ENCODE measurements around the gene JAGN1.
"Not testable (repeated sequence)": the region's sequence is repeated elsewhere in the genome, so short reads cannot be mapped to it uniquely, and the experiment has no call there.

JAGN1 gene

DNA sequence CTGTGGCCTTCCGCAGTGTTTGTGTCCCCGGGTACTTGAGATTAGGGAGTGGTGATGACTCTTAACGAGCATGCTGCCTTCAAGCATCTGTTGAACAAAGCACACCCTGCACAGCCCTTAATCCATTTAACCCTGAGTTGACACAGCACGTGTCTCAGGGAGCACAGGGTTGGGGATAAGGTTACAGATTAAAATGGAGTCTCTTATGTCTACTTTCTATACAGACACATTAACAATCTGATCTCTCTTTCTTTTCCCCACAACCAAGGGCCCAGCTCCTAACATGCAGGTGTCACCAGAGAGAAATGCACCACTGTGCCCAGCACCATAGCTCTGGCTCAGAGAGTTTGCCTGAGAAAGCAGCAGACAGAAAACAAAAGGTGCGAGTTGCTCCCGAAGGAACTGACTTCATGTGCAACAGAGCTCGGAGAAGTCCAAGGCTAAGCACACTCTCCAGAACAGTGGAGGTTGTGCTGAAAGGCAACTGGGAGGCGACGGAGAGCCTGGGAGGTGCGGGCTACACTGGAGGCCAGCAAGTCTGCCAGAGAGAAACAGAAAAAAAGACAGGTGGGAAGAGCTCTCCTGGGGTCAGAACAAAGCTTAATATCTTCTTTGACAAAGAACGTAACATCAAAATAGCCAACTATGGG lies 36.0 kb upstream of the JAGN1 start:
- not testable (repeated sequence) for H3K4me1 ChIP-seq (ENCODE audit: control insufficient read depth, insufficient read depth, low read length); H3K4me3 ChIP-seq (ENCODE audit: low read depth, low read length); H3K9ac ChIP-seq (ENCODE audit: low read depth, low read length); H3K27ac ChIP-seq (ENCODE audit: low read depth, low read length); H3K36me3 ChIP-seq (ENCODE audit: control insufficient read depth, insufficient read depth, low read length); H3K9me3 ChIP-seq (ENCODE audit: control insufficient read depth, insufficient read depth, low read length); H3K27me3 ChIP-seq (ENCODE audit: control insufficient read depth, insufficient read depth, low read length)

GRCh38 chr3:9855594-9855993 lies 34.8 kb upstream of the JAGN1 start:
- Histone ChIP-seq H3K36me3 (ENCODE audit: control insufficient read depth, insufficient read depth, low read length) (no peaks in the 10 kb centered on the region), H3K27ac (ENCODE audit: low read depth, low read length) (no peak overlapping the region), H3K27me3 (ENCODE audit: control insufficient read depth, insufficient read depth, low read length) (no peaks in the 10 kb centered on the region), H3K4me3 (ENCODE audit: low read depth, low read length) (no peak overlapping the region), H3K4me1 (ENCODE audit: control insufficient read depth, insufficient read depth, low read length) (no peaks in the 10 kb centered on the region), H3K9ac (ENCODE audit: low read depth, low read length) (no peak overlapping the region), H3K9me3 (ENCODE audit: control insufficient read depth, insufficient read depth, low read length) (no peaks in the 10 kb centered on the region)

GRCh38 chr3:9859530-9860025 lies 30.8 kb upstream of the JAGN1 start:
- Histone ChIP-seq H3K4me1 (ENCODE audit: control insufficient read depth, insufficient read depth, low read length) (peaks cover 3% of the 10 kb centered on the region), H3K4me3 (ENCODE audit: low read depth, low read length) (no peak overlapping the region), H3K27ac (ENCODE audit: low read depth, low read length) (no peak overlapping the region), H3K36me3 (ENCODE audit: control insufficient read depth, insufficient read depth, low read length) (no peaks in the 10 kb centered on the region), H3K9ac (ENCODE audit: low read depth, low read length) (no peak overlapping the region), H3K9me3 (ENCODE audit: control insufficient read depth, insufficient read depth, low read length) (no peaks in the 10 kb centered on the region), H3K27me3 (ENCODE audit: control insufficient read depth, insufficient read depth, low read length) (peaks cover 18% of the 10 kb centered on the region)

DNA sequence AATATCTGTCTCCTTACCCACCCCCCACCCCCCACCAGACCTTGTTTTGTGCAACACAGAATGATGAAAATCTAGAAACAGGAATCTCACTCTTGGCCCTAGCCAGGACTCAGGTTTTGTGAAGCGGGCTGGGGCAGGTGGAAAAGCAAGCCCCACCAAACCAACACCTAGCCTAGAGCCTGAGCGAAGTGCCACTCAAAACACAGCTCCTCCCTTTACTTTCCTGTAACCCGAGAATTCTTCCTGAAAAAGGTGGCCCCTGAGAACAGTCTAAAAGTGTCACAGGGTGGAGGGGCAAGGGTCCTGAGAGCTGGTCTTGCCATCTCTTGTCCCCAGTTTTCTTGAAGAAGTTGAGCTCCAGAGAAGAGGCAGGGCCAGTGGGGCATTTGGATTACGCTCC lies 29.2 kb upstream of the JAGN1 start:
- H3K4me1 ChIP-seq (ENCODE audit: control insufficient read depth, insufficient read depth, low read length), result peaks cover 3% of the 10 kb centered on the region
- no peaks in the 10 kb centered on the region for H3K36me3 ChIP-seq (ENCODE audit: control insufficient read depth, insufficient read depth, low read length)
- no peak overlapping the region for H3K27ac ChIP-seq (ENCODE audit: low read depth, low read length)
- no peak overlapping the region for H3K9ac ChIP-seq (ENCODE audit: low read depth, low read length)
- H3K9me3 ChIP-seq (ENCODE audit: control insufficient read depth, insufficient read depth, low read length), result no peaks in the 10 kb centered on the region
- peaks cover 18% of the 10 kb centered on the region for H3K27me3 ChIP-seq (ENCODE audit: control insufficient read depth, insufficient read depth, low read length)
- H3K4me3 ChIP-seq (ENCODE audit: low read depth, low read length), result no peak overlapping the region

DNA sequence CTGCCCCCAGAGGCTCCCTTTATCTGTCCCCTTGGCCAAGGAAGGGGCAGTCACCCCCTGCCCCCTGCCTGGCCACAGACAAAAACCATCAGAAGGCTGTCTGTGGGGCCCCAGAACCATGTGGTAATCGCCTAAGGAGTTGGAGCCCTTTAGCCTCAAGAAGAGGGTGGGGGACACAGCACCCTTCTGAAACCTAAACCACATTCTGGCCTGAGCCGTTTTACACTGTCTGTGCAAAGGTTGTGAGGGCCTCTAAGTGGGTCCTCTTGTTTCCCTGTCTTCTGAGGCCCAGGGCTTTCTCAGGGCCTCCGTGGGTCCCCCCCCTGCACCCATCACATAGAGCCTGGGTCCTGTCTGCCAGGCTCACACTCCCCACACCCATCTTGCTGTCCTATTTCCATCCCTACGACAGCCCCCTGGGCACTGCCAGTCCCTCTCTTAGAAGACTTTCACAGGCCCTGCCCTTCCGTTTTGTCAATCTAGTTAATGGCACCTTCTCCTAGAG lies 28.7 kb upstream of the JAGN1 start:
- H3K27ac ChIP-seq (ENCODE audit: low read depth, low read length), result no peak overlapping the region
- no peaks in the 10 kb centered on the region for H3K36me3 ChIP-seq (ENCODE audit: control insufficient read depth, insufficient read depth, low read length)
- H3K9ac ChIP-seq (ENCODE audit: low read depth, low read length), result no peak overlapping the region
- peaks cover 18% of the 10 kb centered on the region for H3K27me3 ChIP-seq (ENCODE audit: control insufficient read depth, insufficient read depth, low read length)
- H3K4me1 ChIP-seq (ENCODE audit: control insufficient read depth, insufficient read depth, low read length), result peaks cover 3% of the 10 kb centered on the region
- no peak overlapping the region for H3K4me3 ChIP-seq (ENCODE audit: low read depth, low read length)
- H3K9me3 ChIP-seq (ENCODE audit: control insufficient read depth, insufficient read depth, low read length), result no peaks in the 10 kb centered on the region

DNA sequence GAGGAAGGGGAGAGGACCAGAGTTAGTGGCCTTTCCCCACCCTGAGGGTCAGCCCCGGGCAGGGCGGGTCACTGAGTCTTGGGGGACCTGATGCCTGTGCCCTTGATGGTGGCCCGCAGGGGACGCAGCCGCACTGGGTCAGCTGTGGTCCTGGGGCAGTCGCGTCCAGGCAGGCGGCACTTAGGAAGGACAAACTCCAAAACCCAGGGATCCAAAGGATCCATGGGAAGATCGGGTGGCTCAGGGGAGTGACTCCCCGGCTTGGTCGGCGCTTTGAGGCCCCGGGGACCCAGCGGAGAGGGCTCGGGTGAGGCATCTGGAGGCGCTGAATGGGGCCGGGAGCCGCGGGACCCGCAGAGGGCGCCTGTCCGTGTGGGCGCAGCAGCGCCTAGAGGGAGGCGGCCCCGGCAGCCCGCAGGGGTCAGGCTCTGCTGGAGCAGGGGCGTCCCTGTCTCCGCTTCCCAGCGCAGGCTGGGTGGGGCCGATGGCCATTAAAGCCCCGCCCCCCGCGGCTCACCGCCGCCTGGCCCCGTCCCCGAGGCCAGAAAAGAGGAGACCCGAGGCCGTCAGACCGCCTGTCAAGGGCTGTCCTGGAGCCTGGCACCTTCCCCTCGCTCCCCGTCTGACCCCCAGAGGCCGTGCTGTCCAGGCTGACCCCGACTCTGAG lies 27.9 kb upstream of the JAGN1 start:
- Histone ChIP-seq H3K27ac (ENCODE audit: low read depth, low read length) (no peak overlapping the region), H3K27me3 (ENCODE audit: control insufficient read depth, insufficient read depth, low read length) (peaks cover 18% of the 10 kb centered on the region), H3K9ac (ENCODE audit: low read depth, low read length) (no peak overlapping the region), H3K36me3 (ENCODE audit: control insufficient read depth, insufficient read depth, low read length) (no peaks in the 10 kb centered on the region), H3K9me3 (ENCODE audit: control insufficient read depth, insufficient read depth, low read length) (no peaks in the 10 kb centered on the region), H3K4me3 (ENCODE audit: low read depth, low read length) (peak overlapping the region; percentile 56), H3K4me1 (ENCODE audit: control insufficient read depth, insufficient read depth, low read length) (peaks cover 3% of the 10 kb centered on the region)

- Histone ChIP-seq H3K4me3 (ENCODE audit: low read depth, low read length) (peak overlapping the region; percentile 56; the same call in 1 of the 2 replicates), H3K9ac (ENCODE audit: low read depth, low read length) (no peak overlapping the region), H3K27ac (ENCODE audit: low read depth, low read length) (no peak overlapping the region)
These were observed 27.2 kb upstream of the JAGN1 start for GRCh38 chr3:9863058-9863772.

DNA sequence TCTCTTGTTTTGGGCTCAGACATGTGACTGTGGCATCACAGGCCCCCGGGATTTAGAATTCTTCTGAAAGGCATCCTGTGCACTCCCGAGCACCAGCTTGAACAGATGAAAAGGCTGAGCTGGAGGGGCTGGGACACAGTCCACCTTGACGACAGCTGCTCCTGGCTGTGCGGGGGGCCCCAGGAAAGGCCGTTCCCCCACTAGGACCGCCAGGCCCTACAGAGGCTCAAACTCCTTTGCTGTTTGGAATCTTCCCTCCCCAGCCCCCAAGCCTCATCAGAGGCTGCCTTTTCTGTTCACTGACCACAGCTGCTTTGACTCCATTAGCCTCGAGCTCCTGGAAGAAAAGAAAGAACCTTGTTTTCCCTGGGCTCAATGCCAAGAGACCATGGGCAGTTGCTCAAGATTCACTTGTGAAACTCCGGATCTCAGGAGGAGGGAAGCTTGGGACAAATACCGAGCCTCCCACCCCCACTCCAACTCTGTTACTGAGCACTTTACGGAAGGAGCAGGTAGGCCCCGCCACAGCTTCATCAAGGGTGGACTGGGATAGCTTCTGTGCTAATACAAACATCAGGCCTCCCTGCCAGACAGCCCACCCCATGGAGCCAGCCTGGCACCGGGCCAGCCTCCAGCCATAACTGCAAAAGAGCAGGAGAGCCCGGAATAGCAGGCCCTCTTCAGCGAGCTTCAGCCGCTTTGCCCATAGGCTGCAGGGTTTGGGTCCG lies 26.0 kb upstream of the JAGN1 start:
- Histone ChIP-seq H3K9ac (ENCODE audit: low read depth, low read length) (no peak overlapping the region), H3K27me3 (ENCODE audit: control insufficient read depth, insufficient read depth, low read length) (peaks cover 18% of the 10 kb centered on the region), H3K9me3 (ENCODE audit: control insufficient read depth, insufficient read depth, low read length) (no peaks in the 10 kb centered on the region), H3K27ac (ENCODE audit: low read depth, low read length) (no peak overlapping the region), H3K4me1 (ENCODE audit: control insufficient read depth, insufficient read depth, low read length) (peaks cover 3% of the 10 kb centered on the region), H3K4me3 (ENCODE audit: low read depth, low read length) (no peak overlapping the region), H3K36me3 (ENCODE audit: control insufficient read depth, insufficient read depth, low read length) (no peaks in the 10 kb centered on the region)

More at GRCh38 chr3:9863058-9863772, 27.2 kb upstream of the JAGN1 start:
- no peaks in the 10 kb centered on the region for H3K9me3 ChIP-seq (ENCODE audit: control insufficient read depth, insufficient read depth, low read length)
- peaks cover 18% of the 10 kb centered on the region for H3K27me3 ChIP-seq (ENCODE audit: control insufficient read depth, insufficient read depth, low read length)
- H3K36me3 ChIP-seq (ENCODE audit: control insufficient read depth, insufficient read depth, low read length), result no peaks in the 10 kb centered on the region
- peaks cover 3% of the 10 kb centered on the region for H3K4me1 ChIP-seq (ENCODE audit: control insufficient read depth, insufficient read depth, low read length)

GRCh38 chr3:9865125-9865637 lies 25.2 kb upstream of the JAGN1 start:
- H3K36me3 ChIP-seq (ENCODE audit: control insufficient read depth, insufficient read depth, low read length); H3K4me1 ChIP-seq (ENCODE audit: control insufficient read depth, insufficient read depth, low read length); H3K9me3 ChIP-seq (ENCODE audit: control insufficient read depth, insufficient read depth, low read length); H3K27ac ChIP-seq (ENCODE audit: low read depth, low read length); H3K4me3 ChIP-seq (ENCODE audit: low read depth, low read length); H3K9ac ChIP-seq (ENCODE audit: low read depth, low read length): not testable (repeated sequence)
- H3K27me3 ChIP-seq (ENCODE audit: control insufficient read depth, insufficient read depth, low read length), result peaks cover 18% of the 10 kb centered on the region

DNA sequence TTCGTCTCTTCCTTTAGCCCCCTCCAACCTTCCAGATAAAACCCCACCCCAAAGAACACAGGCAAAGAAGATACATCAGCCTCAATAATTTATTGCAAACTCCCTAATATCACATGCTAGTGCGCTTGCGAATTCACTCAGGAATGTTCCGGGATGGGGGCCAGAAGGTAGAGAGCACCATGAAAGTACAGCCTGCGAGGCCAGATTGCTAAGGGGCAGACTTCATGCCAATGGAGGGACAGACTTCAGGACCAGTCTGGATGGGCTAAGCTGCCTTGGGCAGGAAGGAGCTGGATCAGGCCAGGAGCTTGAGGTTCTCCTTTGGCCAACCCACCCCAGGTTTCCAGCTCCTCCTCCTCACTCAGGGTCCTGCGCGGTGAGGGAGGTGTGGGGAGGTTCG lies 23.8 kb upstream of the JAGN1 start:
- Histone ChIP-seq H3K9ac (ENCODE audit: low read depth, low read length) (no peak overlapping the region), H3K27ac (ENCODE audit: low read depth, low read length) (no peak overlapping the region), H3K9me3 (ENCODE audit: control insufficient read depth, insufficient read depth, low read length) (no peaks in the 10 kb centered on the region), H3K27me3 (ENCODE audit: control insufficient read depth, insufficient read depth, low read length) (peaks cover 16% of the 10 kb centered on the region), H3K4me1 (ENCODE audit: control insufficient read depth, insufficient read depth, low read length) (no peaks in the 10 kb centered on the region; the same call in 1 of the 2 replicates), H3K36me3 (ENCODE audit: control insufficient read depth, insufficient read depth, low read length) (no peaks in the 10 kb centered on the region), H3K4me3 (ENCODE audit: low read depth, low read length) (no peak overlapping the region)
